Measurements from ENCODE around the gene NONO.

GRCh38 chrX:71256856-71257255, 26.6 kb upstream of the NONO start:
- TF ChIP-seq POLR2A (IDR thresholded peaks at IDR 0.05; ENCODE audit: low read length) (no peak), GATA1 (IDR thresholded peaks at IDR 0.05; ENCODE audit: low read depth, low read length) (no peak)

All from erythroblast (primary cell).